KOPT-K1 (cell line): ENCODE data around the gene CLIP1.

Experiments used
- H3K27ac ChIP-seq: fragments of 200-600 bp; sonication (generic); 2 replicates; pipeline ENCODE4 v1.5.1; 2016; ENCODE audit warnings: antibody characterized with exemption, mild to moderate bottlenecking, low read depth, low read length; ENCODE audit not compliant: poor library complexity, severe bottlenecking
- H3K36me3 ChIP-seq: fragments of 200-600 bp; sonication (generic); 2 replicates; pipeline ENCODE4 v1.5.1; 2017; ENCODE audit warnings: antibody characterized with exemption, mild to moderate bottlenecking, low read length, moderate library complexity; ENCODE audit not compliant: insufficient read depth
- H3K9me3 ChIP-seq: fragments of 200-600 bp; sonication (generic); 2 replicates; pipeline ENCODE4 v1.5.1; 2017; ENCODE audit warnings: antibody characterized with exemption, low read length, mild to moderate bottlenecking; ENCODE audit not compliant: insufficient read depth, poor library complexity, severe bottlenecking

Gene CLIP1

DNA sequence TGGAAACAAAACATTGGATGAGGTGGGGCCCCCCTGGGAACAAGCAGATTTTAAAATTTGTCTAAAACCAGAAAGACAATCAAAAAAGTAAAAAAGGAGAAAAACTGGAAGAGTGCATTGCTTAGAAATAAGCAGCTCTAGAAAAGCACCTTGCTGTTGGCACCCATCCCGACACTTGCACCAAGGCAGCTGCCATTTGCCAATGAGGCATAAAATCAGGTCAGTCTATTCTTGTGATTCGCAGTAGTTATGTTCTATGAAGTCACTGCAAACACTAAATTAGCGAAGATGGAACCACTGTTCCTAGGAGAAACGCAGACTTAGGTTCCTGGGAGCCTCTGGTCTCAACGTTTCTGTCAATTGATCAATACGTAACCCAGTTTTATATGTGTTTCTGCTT is 172.4 kb downstream of the CLIP1 start:
- Histone ChIP-seq H3K27ac (no peak overlapping the region), H3K9me3 (no peaks in the 10 kb centered on the region), H3K36me3 (peaks cover 34% of the 10 kb centered on the region)

DNA sequence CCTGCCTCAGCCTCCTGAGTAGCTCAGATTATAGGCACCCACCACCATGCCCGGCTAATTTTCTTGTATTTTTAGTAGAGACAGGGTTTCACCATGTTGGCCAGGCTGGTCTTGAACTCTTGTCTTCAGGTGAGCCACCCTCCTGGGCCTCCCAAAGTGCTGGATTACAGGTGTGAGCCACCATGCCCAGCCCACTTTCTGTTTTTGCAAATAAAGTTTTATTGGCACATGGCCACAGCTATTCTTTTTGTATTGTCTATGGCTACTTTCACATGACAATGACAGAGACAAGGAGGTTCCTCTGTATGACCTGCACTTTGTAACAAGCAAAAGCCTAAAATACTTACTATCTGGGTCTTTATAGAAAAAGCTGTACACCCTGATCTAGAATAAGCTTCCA is 176.9 kb downstream of the CLIP1 start:
- no peaks in the 10 kb centered on the region for H3K9me3 ChIP-seq
- H3K36me3 ChIP-seq, result peaks cover 39% of the 10 kb centered on the region
- H3K27ac ChIP-seq, result peak overlapping the region; percentile 73

GRCh38 chr12:122244565-122245371 is 177.7 kb downstream of the CLIP1 start:
- peaks cover 39% of the 10 kb centered on the region for H3K36me3 ChIP-seq
- H3K27ac ChIP-seq, result peak overlapping the region; percentile 73
- no peaks in the 10 kb centered on the region for H3K9me3 ChIP-seq

DNA sequence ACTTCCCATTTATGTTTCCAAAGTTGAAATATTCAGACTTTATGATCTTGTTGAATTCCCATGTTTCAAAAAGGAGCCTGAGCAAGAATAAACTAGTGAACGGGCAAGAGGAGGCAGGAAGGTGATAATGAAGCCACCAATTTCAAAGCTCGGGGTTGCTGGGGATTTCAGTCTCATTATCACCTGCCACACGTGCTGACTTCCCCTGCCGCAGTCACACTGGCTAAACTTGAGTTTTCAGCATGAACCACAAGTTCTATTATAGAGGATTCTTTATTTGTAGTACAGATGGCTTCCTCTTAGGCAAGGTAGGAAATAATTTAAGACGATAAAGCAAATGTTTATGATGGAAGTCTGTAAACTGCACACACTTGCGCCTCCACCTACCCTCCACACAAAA is 178.5 kb downstream of the CLIP1 start:
- Histone ChIP-seq H3K27ac (peak overlapping the region; percentile 73), H3K36me3 (peaks cover 35% of the 10 kb centered on the region), H3K9me3 (no peaks in the 10 kb centered on the region)

DNA sequence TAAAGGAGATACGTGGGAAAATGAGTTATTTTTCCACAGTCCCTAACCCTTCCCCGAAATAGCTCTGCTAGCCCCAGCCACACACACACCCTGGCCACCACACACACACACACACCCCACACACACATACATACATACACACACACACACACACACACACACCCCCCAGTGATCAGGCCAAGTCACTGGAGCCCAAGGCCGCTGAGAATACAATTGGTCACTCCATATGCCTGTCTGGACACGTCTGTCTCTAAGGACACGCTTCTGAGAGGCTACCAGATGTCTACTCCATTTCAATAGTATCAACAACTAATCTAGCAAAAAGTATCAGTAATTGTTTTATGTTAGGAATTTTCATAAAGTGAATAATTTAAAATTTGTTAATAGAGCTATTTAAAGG is 183.6 kb downstream of the CLIP1 start:
- Histone ChIP-seq H3K9me3 (no peaks in the 10 kb centered on the region), H3K27ac (no peak overlapping the region), H3K36me3 (peaks cover 72% of the 10 kb centered on the region)

DNA sequence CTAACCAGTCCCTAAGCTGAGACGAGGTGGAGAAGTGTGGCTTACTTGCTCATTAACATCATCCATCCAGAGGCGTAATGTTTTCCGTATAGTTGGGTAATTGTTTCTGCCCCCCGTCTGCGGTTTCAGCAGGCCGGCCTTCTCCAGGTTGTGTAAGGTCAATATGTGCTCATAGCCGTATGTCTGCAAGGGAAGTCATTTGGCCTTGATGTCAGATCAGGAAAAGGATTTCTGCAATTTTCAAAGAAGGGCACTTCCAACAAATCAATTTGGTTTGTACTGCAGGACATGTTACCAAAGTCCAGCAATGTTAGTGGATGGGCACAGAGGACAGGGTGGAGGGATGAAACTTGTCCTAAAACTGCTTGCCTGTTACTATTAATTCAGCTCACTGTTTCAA is 186.7 kb downstream of the CLIP1 start:
- Histone ChIP-seq H3K9me3 (no peaks in the 10 kb centered on the region), H3K27ac (no peak overlapping the region), H3K36me3 (peaks cover 92% of the 10 kb centered on the region)

GRCh38 chr12:122232691-122233090 is 189.8 kb downstream of the CLIP1 start:
- H3K9me3 ChIP-seq, result no peaks in the 10 kb centered on the region
- peaks cover 83% of the 10 kb centered on the region for H3K36me3 ChIP-seq
- no peak overlapping the region for H3K27ac ChIP-seq

GRCh38 chr12:122230798-122231197 is 191.7 kb downstream of the CLIP1 start:
- Histone ChIP-seq H3K36me3 (peaks cover 66% of the 10 kb centered on the region), H3K27ac (no peak overlapping the region), H3K9me3 (no peaks in the 10 kb centered on the region)

- Histone ChIP-seq H3K36me3 (peaks cover 53% of the 10 kb centered on the region), H3K27ac (peak overlapping the region; percentile 38), H3K9me3 (no peaks in the 10 kb centered on the region)
Observed at GRCh38 chr12:122228092-122228491, 194.4 kb downstream of the CLIP1 start.

DNA sequence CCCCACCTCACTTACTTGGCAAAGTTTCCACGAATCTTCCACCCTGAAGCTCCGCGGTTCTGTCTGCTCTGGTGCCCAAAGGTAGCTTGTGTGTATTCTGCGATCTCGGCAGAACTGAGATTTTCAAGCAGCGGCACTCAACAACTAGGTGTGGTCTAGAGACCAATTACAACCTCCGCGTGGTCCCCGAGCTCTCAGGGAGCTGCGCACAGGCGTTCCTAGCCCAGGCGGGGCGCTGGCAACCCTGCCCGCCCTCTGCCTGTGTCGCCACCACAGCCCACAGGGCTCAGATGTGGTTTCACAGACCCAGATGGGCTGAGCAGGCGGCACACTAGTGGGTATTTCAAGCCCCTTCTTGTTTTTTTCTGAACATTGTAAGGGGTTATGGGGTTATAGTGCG is 195.1 kb downstream of the CLIP1 start:
- no peaks in the 10 kb centered on the region for H3K9me3 ChIP-seq
- H3K27ac ChIP-seq, result peak overlapping the region; percentile 38
- H3K36me3 ChIP-seq, result peaks cover 54% of the 10 kb centered on the region

GRCh38 chr12:122226366-122227125 is 195.9 kb downstream of the CLIP1 start:
- no peaks in the 10 kb centered on the region for H3K9me3 ChIP-seq
- no peak overlapping the region for H3K27ac ChIP-seq
- peaks cover 53% of the 10 kb centered on the region for H3K36me3 ChIP-seq

DNA sequence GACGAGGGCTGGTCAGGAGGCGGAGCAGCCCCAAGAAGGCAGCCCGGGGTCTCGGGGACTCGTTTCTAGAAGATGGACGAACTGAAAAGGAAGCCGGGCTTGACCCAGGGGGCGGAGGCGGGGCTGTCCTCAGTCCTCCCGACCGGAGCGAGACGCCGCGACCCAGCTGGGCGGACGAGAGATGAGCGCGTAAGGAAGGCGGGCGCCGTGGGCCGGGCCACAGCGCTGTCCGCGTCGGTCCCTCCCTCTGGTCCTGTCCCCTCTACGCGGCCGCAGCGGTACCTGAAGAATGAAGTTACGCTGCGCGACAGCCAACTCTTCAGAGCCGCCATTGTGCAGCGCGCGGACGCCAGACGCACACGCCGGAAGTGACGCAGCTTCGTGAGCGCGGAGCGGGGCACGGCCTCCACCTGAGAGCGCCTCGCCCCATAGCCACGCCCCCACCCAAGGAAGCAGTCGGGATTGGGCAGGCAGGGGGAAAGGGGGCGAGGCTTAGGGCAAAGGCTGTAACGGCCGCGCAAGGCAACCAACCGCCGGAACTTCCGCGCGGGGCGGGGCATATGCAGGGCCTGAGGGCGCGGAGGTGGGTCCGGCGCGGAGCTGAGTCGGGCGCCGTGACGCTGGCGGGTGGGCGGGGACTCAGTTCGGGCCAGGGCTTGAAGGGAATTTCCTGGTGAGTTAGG is 196.6 kb downstream of the CLIP1 start, which contains the start of gene DIABLO:
Gene DIABLO (minus strand): TSS at position 370 of the 683 bp plus-strand sequence. CDS start 38 bp downstream, at position 332.
- Histone ChIP-seq H3K36me3 (peaks cover 53% of the 10 kb centered on the region), H3K27ac (peak within 1 kb of the TSS; percentile 78), H3K9me3 (no peaks in the 10 kb centered on the region)
